ENCODE measurements around the gene TGM1.
A peak's percentile ranks its signal among the peaks of the same experiment; 100 is the strongest.

TGM1 gene

GRCh38 chr14:24292118-24292807, 29.3 kb upstream of the TGM1 start:
- DNase-seq: no peak

GRCh38 chr14:24291446-24292117, 28.6 kb upstream of the TGM1 start:
- DNase-seq: no peak

- DNase-seq: no peak
Observed at GRCh38 chr14:24290746-24291145, 27.8 kb upstream of the TGM1 start.

GRCh38 chr14:24289649-24290280, 26.8 kb upstream of the TGM1 start:
- no peak for DNase-seq

- no peak for DNase-seq
Observed at GRCh38 chr14:24286996-24287395, 24.0 kb upstream of the TGM1 start.

- no peak for DNase-seq
Observed at GRCh38 chr14:24285351-24285750, 22.4 kb upstream of the TGM1 start.

- no peak for DNase-seq
Observed at GRCh38 chr14:24284501-24285035, 21.6 kb upstream of the TGM1 start.

- DNase-seq: no peak
Observed at GRCh38 chr14:24283796-24284460, 21.0 kb upstream of the TGM1 start.

GRCh38 chr14:24282736-24283135, 19.8 kb upstream of the TGM1 start:
- DNase-seq: no peak

GRCh38 chr14:24281636-24282035, 18.7 kb upstream of the TGM1 start:
- DNase-seq: no peak

- DNase-seq: no peak
Observed at GRCh38 chr14:24280797-24281460, 18.0 kb upstream of the TGM1 start.

- peak in 1 of 2 experiments; percentile 18 for DNase-seq
Observed at GRCh38 chr14:24279301-24280186, 16.6 kb upstream of the TGM1 start.

GRCh38 chr14:24278424-24278823, 15.4 kb upstream of the TGM1 start:
- DNase-seq: no peak

GRCh38 chr14:24277606-24278321, 14.8 kb upstream of the TGM1 start:
- no peak for DNase-seq

- no peak for DNase-seq
Observed at GRCh38 chr14:24277071-24277470, 14.1 kb upstream of the TGM1 start.

GRCh38 chr14:24274101-24274543, 11.1 kb upstream of the TGM1 start:
- no peak for DNase-seq

GRCh38 chr14:24273422-24273998, 10.5 kb upstream of the TGM1 start:
- peak in 1 of 2 experiments; percentile 24 for DNase-seq

- DNase-seq: no peak
Observed at GRCh38 chr14:24272467-24272866, 9.5 kb upstream of the TGM1 start.

GRCh38 chr14:24271834-24272263, 8.9 kb upstream of the TGM1 start:
- no peak for DNase-seq

GRCh38 chr14:24271134-24271833, 8.3 kb upstream of the TGM1 start, which contains the start of gene RABGGTA:
TSS of gene RABGGTA (minus strand) at chr14:24271597. CDS start at chr14:24271115, 482 bp downstream.
- DNase-seq: peak; percentile 70 to 79
